NCI-H748 (cell line): Measurements from ENCODE around the gene PLSCR3.

Source experiments
- DNase-seq: peaks from one replicate; lab custom pipeline; 2025; ENCODE audit not compliant: unreplicated experiment; lab: John Stamatoyannopoulos, UW

PLSCR3 gene

GRCh38 chr17:7407082-7407481, 12.8 kb upstream of the PLSCR3 start:
- no peak for DNase-seq

GRCh38 chr17:7406235-7406825, 12.0 kb upstream of the PLSCR3 start:
- peak; percentile 32 for DNase-seq

- peak; percentile 51 for DNase-seq
These were observed 11.3 kb upstream of the PLSCR3 start for GRCh38 chr17:7405350-7406234.

- DNase-seq, result no peak
These were observed 10.5 kb upstream of the PLSCR3 start for GRCh38 chr17:7404737-7405349.

GRCh38 chr17:7403977-7404736, 9.8 kb upstream of the PLSCR3 start, which contains the start of gene TMEM256:
TSS of gene TMEM256 (minus strand) at chr17:7404097. CDS start at chr17:7404084, 13 bp downstream.
- peak; percentile 100 for DNase-seq

- peak; percentile 93 for DNase-seq
These were observed 9.3 kb upstream of the PLSCR3 start for GRCh38 chr17:7403727-7403976.

- peak; percentile 78 for DNase-seq
These were observed 8.9 kb upstream of the PLSCR3 start for GRCh38 chr17:7403043-7403726.

GRCh38 chr17:7398612-7399011, 4.3 kb upstream of the PLSCR3 start:
- no peak for DNase-seq

- DNase-seq, result no peak
These were observed 1.8 kb upstream of the PLSCR3 start for GRCh38 chr17:7396147-7396546.

- DNase-seq, result peak; percentile 85
These were observed 493 bp downstream of the PLSCR3 start for GRCh38 chr17:7393613-7394451.

- DNase-seq, result no peak
These were observed 1.4 kb downstream of the PLSCR3 start for GRCh38 chr17:7392696-7393612.

- DNase-seq, result no peak
These were observed 3.0 kb downstream of the PLSCR3 start for GRCh38 chr17:7391307-7391706.

GRCh38 chr17:7389924-7390910, 4.1 kb downstream of the PLSCR3 start:
- DNase-seq, result no peak

- DNase-seq, result no peak
These were observed 5.5 kb downstream of the PLSCR3 start for GRCh38 chr17:7388856-7389255.

- no peak for DNase-seq
These were observed 9.7 kb downstream of the PLSCR3 start for GRCh38 chr17:7384489-7385081.

GRCh38 chr17:7383742-7384488, 10.4 kb downstream of the PLSCR3 start:
- DNase-seq, result peak; percentile 92

GRCh38 chr17:7383371-7383741, 11.0 kb downstream of the PLSCR3 start:
- no peak for DNase-seq
